HG03460 (cell line): ENCODE results near the gene PMP22.
"Not testable (repeated sequence)": the region's sequence is repeated elsewhere in the genome, so short reads cannot be mapped to it uniquely, and the experiment has no call there.

Experiments
- ATAC-seq: cut with Tn5 transposase; IDR thresholded peaks from one replicate; pipeline ENCODE4 v1.9.1; 2021; ENCODE audit not compliant: unreplicated experiment

The PMP22 gene

GRCh38 chr17:15256689-15257088, 8.4 kb downstream of the PMP22 start:
- no peak for ATAC-seq

GRCh38 chr17:15255713-15256454, 9.2 kb downstream of the PMP22 start:
- no peak for ATAC-seq

GRCh38 chr17:15250135-15250860, 14.8 kb downstream of the PMP22 start:
- no peak for ATAC-seq

GRCh38 chr17:15249487-15249886, 15.6 kb downstream of the PMP22 start:
- no peak for ATAC-seq

- ATAC-seq, result no peak
These were observed 17.1 kb downstream of the PMP22 start for GRCh38 chr17:15247891-15248529.

GRCh38 chr17:15245054-15245453, 20.1 kb downstream of the PMP22 start:
- no peak for ATAC-seq

- ATAC-seq, result no peak
These were observed 24.5 kb downstream of the PMP22 start for GRCh38 chr17:15240644-15241043.

- ATAC-seq, result no peak
These were observed 25.6 kb downstream of the PMP22 start for GRCh38 chr17:15239491-15239890.

- no peak for ATAC-seq
These were observed 26.3 kb downstream of the PMP22 start for GRCh38 chr17:15238676-15239422.

GRCh38 chr17:15238057-15238456, 27.1 kb downstream of the PMP22 start:
- ATAC-seq, result no peak

GRCh38 chr17:15237106-15237425, 28.1 kb downstream of the PMP22 start:
- no peak for ATAC-seq

GRCh38 chr17:15236281-15237105, 28.6 kb downstream of the PMP22 start:
- no peak for ATAC-seq

GRCh38 chr17:15233971-15234370, 31.2 kb downstream of the PMP22 start:
- no peak for ATAC-seq

- ATAC-seq, result no peak
These were observed 31.9 kb downstream of the PMP22 start for GRCh38 chr17:15233022-15233805.

- ATAC-seq, result no peak
These were observed 32.6 kb downstream of the PMP22 start for GRCh38 chr17:15232517-15232915.

- ATAC-seq, result no peak
These were observed 33.1 kb downstream of the PMP22 start for GRCh38 chr17:15231851-15232516.

GRCh38 chr17:15230866-15231265, 34.3 kb downstream of the PMP22 start:
- ATAC-seq, result no peak

- not testable (repeated sequence) for ATAC-seq
These were observed 43.3 kb downstream of the PMP22 start for GRCh38 chr17:15221827-15222226.

- ATAC-seq, result no peak
These were observed 44.3 kb downstream of the PMP22 start for GRCh38 chr17:15220785-15221184.
